GM21825 (cell line): ENCODE measurements around the gene PRPF6.

ENCODE experiments used
- ATAC-seq: cut with Tn5 transposase; IDR thresholded peaks from one replicate; pipeline ENCODE4 v1.9.1; 2021; ENCODE audit warnings: mild to moderate bottlenecking, moderate library complexity; ENCODE audit not compliant: unreplicated experiment

The PRPF6 gene

GRCh38 chr20:64033981-64034493 lies 53.1 kb downstream of the PRPF6 start:
- ATAC-seq: no peak

DNA sequence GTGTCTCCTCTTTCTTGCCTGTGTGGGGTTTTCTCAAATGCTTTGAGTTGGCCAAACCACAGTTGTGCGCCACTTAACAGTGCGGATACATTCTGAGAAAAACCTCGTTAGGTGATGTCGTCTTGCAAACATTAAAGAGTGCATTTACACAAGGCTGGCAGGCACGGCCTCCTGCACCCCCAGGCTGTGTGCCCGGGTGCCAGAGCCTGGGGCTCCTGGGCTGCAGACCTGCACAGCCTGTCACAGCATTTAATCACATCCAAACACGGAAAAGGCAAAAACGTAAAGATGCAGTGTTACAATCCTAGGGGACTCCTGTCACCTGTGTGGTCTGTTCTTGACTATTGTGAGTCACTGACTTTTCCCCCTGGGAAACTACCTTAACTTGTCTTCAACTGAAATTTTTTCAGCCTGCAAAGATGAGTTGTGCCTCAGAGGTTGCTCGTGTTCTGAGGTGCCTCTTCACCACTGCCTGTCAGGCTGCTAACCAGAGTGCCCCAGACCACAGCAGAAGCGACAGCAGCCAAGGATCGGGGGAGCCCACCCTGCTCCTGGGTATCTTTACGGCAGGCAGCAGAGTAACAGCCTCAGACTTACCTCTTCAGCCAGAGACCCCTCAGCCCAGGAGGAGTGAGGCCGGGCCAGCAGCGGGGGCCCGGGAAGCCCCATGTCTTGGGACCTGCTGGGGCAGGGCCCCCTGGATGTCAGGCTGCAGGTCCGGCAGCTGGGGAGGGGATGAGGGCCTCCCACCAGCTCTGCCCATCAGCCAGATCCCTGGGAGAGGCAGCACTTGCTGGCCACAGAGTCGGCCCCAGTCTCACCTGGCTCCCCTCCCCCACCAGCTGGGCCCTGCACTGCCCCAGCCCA lies 54.4 kb downstream of the PRPF6 start:
- no peak for ATAC-seq

GRCh38 chr20:64035933-64036345 lies 55.0 kb downstream of the PRPF6 start, which contains the start of gene C20orf204:
Gene C20orf204, plus strand, starts transcription at chr20:64036182. Its CDS starts 142 bp downstream, at chr20:64036324.
- no peak for ATAC-seq

DNA sequence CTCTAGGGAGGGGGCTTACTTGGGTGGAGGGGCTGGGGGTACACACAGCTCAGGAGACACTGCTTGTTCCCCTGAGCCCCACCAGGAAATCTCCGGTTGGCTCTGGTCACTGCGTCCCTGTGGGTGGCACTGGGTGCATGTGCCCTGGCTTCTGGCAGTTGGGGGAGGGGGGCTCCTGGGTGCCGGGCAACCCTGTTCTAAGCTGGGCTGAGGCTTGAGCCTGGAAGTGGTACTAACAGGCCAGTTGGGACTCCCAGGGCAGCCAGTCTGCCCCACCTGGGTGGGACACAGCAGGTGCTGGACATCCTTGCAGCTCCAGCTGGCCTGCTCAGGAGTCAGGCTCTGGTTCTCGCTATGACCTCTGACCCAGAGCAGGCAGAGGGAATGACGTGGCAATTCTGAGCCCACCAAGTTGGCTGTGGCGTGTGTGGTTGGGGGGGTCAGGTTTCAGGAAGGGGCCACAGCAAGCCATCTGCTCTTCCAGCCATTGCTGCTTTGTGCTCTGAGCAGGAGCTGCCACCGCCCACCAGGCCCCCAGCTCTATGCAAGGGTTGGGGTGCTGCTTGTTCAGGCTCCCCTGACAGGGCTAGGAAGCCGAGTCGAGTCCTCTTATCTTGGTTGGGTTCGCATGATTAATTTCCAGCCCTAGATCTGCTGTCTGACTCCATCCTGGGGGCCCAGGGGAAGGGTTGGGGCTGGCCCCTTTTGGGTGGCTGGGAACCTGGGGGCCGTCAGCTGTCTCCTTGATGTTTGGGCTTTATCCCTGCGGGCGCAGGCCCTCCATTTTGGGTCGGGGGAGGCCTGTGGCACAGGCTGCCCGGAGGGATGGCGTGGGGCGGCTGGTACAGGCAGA lies 55.6 kb downstream of the PRPF6 start:
- ATAC-seq: no peak

- ATAC-seq: no peak
These were observed 56.2 kb downstream of the PRPF6 start for GRCh38 chr20:64037199-64037497.

- ATAC-seq: no peak
These were observed 56.7 kb downstream of the PRPF6 start for GRCh38 chr20:64037498-64038213.

DNA sequence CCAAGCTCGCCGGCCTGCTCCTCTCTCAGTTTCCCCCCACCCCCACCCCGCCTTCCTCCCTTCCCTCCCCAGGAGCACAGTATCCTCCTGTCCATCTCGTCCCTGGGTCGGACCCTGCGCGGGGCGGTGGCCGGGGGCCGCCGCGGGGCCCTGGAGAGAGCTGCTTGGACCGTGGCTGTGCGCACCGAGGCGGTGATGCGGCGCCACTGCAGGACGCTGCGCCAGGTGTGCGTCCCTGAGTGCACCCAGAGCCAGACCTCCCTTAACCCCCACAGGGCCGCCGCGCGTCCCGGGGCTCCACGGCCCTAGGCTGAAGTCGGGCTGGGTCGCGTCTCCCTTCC lies 57.3 kb downstream of the PRPF6 start:
- ATAC-seq: peak; percentile 18

DNA sequence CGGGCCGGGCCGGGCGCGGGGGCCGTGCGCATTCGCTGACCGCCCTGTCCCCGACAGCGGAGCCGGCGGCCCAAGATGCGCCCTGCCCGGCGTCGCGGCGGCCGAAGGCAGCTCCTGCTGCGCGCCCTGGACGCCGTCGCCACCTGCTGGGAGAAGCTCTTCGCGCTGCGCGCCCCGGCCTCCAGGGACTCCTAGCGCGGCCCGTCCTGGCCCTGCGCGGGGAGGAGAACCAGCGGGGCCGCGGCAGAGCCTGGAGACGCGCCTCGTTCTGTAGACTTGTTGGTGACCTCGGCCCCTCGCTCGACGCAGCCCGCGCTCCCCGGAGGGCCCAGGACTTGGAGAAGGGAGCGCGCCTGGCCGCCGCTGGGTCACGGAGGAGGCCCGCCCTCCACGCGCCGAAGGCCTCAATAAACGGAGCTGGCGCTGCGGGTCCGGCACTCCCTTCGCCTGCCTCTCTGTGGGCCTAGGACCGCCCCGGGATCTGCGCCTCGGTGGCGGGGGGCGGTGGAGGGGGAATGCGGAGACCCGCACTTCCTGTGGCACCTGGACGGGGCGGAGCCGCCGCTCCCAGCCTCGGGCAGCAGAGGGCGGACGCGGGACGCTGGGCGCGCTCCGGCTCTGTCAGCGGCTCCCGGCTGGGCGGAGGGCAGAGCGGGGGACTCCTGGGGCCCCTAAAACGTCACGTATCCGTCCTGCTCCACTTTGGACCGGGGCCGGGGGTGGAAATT lies 57.8 kb downstream of the PRPF6 start:
- ATAC-seq: peak; percentile 40

DNA sequence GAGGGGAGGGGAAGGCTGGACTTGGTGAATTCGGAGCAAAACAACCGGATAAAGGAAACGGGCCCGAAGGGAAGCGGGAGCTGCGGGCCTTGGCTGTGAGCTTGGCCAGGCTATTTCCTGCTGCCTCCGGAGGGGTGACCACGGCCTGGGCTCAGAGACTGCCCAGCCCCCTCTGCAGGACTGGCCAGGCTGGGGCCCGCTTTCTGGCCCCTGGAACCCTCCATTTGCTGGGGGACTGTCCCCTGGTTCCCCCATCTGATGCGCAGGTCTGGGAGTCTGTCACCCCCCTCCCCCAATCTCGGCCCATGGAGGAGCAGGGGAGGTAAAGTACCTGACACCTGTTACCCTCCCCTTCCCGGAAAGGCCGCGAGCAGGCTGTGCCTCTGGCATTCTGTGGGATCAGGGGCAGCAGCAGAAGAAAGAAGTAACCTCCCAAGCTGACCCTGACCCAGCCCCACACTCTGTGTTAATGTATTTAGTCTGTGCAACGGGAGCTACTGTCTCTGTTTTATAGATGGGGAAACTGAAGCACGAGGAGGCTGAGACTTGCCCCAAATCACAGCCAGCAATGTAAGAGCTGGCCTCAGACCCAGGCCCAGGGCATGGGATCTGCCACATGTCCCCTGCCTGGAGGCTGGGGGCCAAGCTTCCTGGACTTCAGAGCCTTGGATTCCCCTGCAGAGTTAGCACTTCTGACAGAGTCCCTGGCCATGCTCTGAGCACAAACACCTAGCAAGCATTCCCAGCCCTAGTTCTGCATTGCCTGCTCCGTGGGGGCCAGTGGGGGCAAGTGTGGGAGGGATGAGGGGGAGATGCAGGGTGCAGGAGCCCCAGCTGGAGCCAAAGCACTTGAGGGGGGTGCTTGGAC lies 58.6 kb downstream of the PRPF6 start:
- ATAC-seq: no peak

DNA sequence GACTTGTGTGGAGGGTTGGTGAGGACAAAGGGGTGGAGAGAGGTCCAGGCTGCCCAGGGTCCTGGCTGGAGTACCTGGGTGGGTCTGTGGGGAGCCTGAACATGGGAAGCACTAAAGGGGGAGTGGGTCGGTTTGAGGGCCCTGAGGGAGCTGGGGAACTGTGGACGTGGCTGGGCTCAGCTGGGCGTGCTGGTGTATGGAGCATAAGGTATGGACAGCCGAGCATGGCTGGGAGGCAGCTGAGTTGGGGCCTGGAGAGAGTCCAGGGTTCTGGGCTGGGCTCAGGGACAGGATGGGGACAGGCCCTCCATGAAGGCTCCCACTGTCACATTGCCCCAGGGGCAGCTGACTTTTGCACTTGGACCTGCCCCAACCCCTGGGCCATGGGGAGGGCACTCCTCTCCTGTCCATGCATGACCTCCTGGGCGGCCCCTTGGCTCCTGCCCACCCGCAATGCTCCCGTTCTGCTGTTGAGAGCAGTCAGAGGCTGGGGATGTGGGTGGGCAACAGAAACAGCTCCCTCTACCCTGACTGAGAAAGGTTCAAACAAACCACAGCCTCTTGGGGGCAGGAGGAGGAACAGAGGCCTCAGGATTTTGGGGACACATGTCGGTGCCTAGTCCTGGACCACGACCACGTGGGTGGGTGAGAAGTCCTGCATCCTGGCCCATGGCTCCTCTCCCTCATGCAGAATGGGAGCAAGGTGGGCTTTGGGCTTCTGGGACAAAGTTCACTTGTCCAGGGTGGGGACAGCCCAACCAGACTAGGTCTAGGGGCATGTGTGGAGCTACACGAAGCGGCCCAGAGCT lies 59.5 kb downstream of the PRPF6 start:
- ATAC-seq: no peak

DNA sequence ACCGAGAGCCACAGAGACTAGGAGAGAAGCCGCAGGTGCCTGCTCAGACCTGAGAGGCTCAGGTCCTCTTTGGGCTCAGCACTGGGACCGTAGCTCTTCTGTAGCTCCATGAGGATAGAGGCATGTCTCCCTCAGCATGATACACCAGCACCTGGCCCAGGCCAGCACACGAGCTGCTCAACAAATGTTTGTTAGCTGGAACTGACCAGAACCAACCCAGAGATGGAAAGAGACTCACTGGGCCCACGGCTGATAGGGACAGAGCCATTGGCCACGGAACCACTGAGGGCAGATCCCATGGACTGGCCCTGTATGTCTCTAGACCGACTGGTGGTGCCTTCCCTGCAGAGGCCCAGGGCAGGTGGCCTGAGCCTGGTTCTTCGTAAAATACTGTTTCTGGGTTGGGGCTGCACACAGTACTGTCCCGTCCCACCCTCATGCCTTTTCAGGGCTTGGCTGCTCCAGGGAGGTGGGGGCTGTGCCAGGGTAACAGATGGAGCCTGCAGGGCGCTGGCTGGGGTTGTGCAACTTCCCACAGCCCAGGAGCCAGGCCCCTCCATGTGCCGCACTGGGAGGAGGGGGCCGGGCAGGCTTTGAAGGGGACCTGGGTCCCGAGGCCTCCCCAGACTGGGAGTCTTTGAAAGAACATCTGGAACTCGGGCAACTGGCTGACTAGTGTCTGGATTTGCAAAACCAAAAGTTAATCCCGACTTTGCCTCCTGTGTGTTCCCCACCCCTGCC lies 60.3 kb downstream of the PRPF6 start:
- no peak for ATAC-seq

DNA sequence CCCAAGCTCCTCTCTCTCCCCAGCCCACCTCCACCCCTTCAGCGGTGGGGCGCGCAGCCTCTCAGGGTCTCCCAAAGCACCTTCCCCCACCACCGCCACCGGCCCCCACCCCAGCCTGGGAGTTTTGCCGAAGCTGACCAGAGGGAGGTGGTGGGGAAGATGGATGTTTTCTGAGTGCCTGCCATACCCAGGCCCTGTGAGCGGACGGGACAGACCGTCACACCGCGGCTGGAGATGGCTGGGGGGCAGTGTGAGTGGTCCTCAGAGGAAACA lies 60.8 kb downstream of the PRPF6 start:
- ATAC-seq: no peak

GRCh38 chr20:64042054-64042781 lies 61.3 kb downstream of the PRPF6 start:
- ATAC-seq: no peak

DNA sequence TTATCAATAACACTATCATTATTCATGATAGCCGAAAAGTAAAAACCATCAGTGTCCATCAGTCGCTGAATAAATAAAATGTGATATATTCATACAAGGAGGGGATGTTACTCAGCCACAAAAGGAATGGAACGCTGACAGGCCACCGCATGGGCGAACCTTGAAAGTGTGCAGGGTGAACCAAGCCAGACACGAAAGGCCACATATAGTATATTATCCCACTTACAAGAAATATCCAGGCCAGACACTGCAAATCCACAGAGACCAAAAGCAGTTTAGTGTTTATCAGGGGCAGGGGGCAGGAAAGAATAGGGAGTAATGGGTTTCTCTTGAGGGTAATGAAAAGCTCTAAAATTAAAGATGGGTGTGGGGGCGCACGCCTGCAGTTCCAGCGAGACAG lies 62.8 kb downstream of the PRPF6 start:
- ATAC-seq: no peak

GRCh38 chr20:64044484-64045247 lies 63.7 kb downstream of the PRPF6 start:
- ATAC-seq: no peak

DNA sequence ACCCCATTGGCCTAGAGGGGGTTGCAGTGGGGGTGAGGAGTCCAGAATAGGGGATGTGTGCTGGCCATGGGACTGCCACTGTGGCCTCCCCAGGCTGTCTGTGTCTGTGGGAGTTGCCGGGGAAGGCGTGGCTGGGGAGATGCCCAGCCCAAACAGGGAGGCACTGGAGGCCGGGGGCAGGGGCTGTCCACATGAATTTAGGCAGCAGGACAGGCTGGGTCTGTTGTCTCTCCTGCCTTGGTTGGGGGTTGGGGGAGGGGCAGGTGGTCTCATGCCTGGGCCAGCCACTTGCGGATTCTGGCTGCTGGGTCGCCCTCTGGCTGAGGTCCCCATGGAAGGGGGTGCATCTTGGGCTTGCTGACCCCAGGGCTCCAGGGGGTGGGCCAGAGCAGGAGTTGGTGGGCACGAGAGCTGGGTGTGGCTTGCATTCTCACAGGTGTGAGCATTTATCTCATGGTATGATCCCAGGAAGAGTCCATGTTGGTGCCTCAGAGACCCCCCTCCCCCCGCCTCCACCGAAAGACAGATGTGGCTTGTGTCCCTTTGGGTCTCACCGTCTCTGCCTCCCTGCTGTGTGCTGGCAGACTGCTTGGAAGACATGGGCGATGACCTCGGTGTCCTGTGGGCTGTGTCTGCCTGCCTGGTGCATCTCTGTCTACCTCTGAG lies 64.5 kb downstream of the PRPF6 start:
- ATAC-seq: no peak

DNA sequence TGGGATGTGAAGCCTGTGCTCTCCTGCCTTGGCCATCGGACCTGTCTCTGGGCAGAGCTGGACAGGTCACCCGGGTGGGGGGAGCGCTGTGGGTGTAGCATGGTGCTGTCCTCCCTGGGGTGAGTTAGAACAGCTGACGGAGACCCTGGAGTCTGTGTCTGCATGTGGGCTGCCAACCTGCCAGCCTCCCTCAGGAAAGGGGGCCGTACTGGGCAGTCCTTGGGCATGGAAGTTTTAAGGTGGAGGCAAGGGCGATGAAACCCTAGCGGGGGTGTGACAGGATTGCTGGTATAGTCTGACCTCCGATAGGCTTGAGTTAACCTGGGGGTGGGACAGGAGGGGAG lies 66.1 kb downstream of the PRPF6 start:
- ATAC-seq: no peak
